Sigmoid colon (tissue), 7 donors: Measurements from ENCODE around the gene SIRT1. TPM values are rescaled to one million over a fixed set of nuclear protein-coding genes. Genes with fewer than 3 reads are reported as not detected.
"Not testable (repeated sequence)": the region's sequence is repeated elsewhere in the genome, so short reads cannot be mapped to it uniquely, and the experiment has no call there.

Source experiments
- DNase-seq: peaks from one replicate; pipeline ENCODE4 v3.0.0-alpha.2; 2019
- H3K27ac ChIP-seq, 4 donors: fragments of 200-600 bp; sonication (generic); one replicate each; pipeline ENCODE4 v1.5.1; 2016 to 2019; ENCODE audit warnings: mild to moderate bottlenecking in 1 of 4
- H3K27me3 ChIP-seq, 3 donors: fragments of 200-600 bp; sonication (generic); one replicate each; pipeline ENCODE4 v1.5.1; 2019; ENCODE audit warnings: mild to moderate bottlenecking in 1 of 3
- H3K36me3 ChIP-seq, 4 donors: fragments of 200-600 bp; sonication (generic); one replicate each; pipeline ENCODE4 v1.5.1; 2016 to 2019
- H3K4me1 ChIP-seq, 4 donors: fragments of 200-600 bp; sonication (generic); one replicate each; pipeline ENCODE4 v1.5.1; 2017 to 2019
- H3K4me3 ChIP-seq, 4 donors: fragments of 200-600 bp; sonication (generic); one replicate each; pipeline ENCODE4 v1.5.1; 2017 to 2019; ENCODE audit warnings: mild to moderate bottlenecking in 2 of 4, moderate library complexity in 1 of 4
- H3K9me3 ChIP-seq, 4 donors: fragments of 200-600 bp in 3 of 4; sonication (generic) in 3 of 4; one replicate each; pipeline versions ENCODE4 v1.5.1 to v1.6.1; 2013 to 2019
- EP300 ChIP-seq, 4 donors: sonication (generic); formaldehyde crosslinking; IDR thresholded peaks; one replicate each; pipeline ENCODE4 v1.6.1; 2017; ENCODE audit warnings: antibody characterized with exemption in 4 of 4
- POLR2A ChIP-seq, 2 donors: fragments of 450-650 bp; IDR thresholded peaks; one replicate each; pipeline ENCODE4 v1.6.1; 2016; ENCODE audit warnings: antibody characterized with exemption in 2 of 2, mild to moderate bottlenecking in 2 of 2, moderate library complexity in 2 of 2
- POLR2AphosphoS5 ChIP-seq, 4 donors: sonication (generic); formaldehyde crosslinking; IDR thresholded peaks; one replicate each; pipeline ENCODE4 v1.6.1; 2017; ENCODE audit warnings: antibody characterized with exemption in 4 of 4
- WGBS, 2 donors: extraction: QIAGEN DNeasy Blood & Tissue Kit; methylation state at CpG; one replicate each; pipeline ENCODE4 v1.1.7; 2013; 5-methylcytosine and 5-hydroxymethylcytosine counted together
- intact Hi-C: fragments of 100-400 bp; cut with DNase I; formaldehyde crosslinking; loops from one replicate; pipeline ENCODE4 v1.15.1; 2023
- polyA plus RNA-seq, 3 donors: library from polyadenylated mRNA; stranded (reverse); fragments of 200-250 nt; gene quantifications; one replicate each; pipeline ENCODE4 v1.2.3, GENCODE V29; 2013
- total RNA-seq, 4 donors: library from RNA; depleted of rRNA; stranded (reverse); fragments of >200 nt; gene quantifications; one replicate each; pipeline ENCODE4 v1.1.0, GENCODE V29; 2016
- TF ChIP-seq, protein P1 (sequence below), 4 experiments: fragments of 450-650 bp in 3 of 4; fragments of 200-600 bp in 1 of 4; IDR thresholded peaks; one replicate each; pipeline ENCODE4 v1.5.1; 2016 to 2019; ENCODE audit warnings: antibody characterized with exemption in 4 of 4, mild to moderate bottlenecking in 3 of 4, moderate library complexity in 2 of 4
- donor health status: healthy with polysubstance abuse.
- donor health status: Bipolar disorder and iron deficiency.
- donor health status: healthy.

SIRT1 gene
- total and polyA plus RNA-seq, 7 donors, result 11.1 to 38.2 (median 22.4) TPM

- no peaks in the 10 kb centered on the region for H3K4me1 ChIP-seq
- intact Hi-C loops, result no loop called here
Measured at GRCh38 chr10:67869996-67870395, 14.5 kb upstream of the SIRT1 start.

GRCh38 chr10:67875340-67876238 lies 8.9 kb upstream of the SIRT1 start:
- DNase-seq, result no peak
- Histone ChIP-seq H3K27ac (no peak overlapping the region), H3K4me1 (no peaks in the 10 kb centered on the region), H3K4me3 (no peak overlapping the region), H3K27me3 (no peaks in the 10 kb centered on the region), H3K36me3 (no peaks in the 10 kb centered on the region), H3K9me3 (no peaks in the 10 kb centered on the region)
- TF ChIP-seq POLR2A (IDR thresholded peaks at IDR 0.05), result no peak
- TF ChIP-seq, protein P1, sequence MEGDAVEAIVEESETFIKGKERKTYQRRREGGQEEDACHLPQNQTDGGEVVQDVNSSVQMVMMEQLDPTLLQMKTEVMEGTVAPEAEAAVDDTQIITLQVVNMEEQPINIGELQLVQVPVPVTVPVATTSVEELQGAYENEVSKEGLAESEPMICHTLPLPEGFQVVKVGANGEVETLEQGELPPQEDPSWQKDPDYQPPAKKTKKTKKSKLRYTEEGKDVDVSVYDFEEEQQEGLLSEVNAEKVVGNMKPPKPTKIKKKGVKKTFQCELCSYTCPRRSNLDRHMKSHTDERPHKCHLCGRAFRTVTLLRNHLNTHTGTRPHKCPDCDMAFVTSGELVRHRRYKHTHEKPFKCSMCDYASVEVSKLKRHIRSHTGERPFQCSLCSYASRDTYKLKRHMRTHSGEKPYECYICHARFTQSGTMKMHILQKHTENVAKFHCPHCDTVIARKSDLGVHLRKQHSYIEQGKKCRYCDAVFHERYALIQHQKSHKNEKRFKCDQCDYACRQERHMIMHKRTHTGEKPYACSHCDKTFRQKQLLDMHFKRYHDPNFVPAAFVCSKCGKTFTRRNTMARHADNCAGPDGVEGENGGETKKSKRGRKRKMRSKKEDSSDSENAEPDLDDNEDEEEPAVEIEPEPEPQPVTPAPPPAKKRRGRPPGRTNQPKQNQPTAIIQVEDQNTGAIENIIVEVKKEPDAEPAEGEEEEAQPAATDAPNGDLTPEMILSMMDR (IDR thresholded peaks at IDR 0.05), result no peak
- no peak for TF ChIP-seq POLR2AphosphoS5 (IDR thresholded peaks at IDR 0.05)
- TF ChIP-seq EP300 (IDR thresholded peaks at IDR 0.05), result no peak
- intact Hi-C loops, result no loop called here
- 59 to 77% methylated on average over 3 of the region's 3 CpGs for WGBS, 2 donors

More at GRCh38 chr10:67869996-67870395, 14.5 kb upstream of the SIRT1 start:
- H3K36me3 ChIP-seq, result no peaks in the 10 kb centered on the region
- DNase-seq, result no peak
- 95 to 97% methylated on average over 6 of the region's 6 CpGs for WGBS, 2 donors
- no peak for TF ChIP-seq EP300 (IDR thresholded peaks at IDR 0.05)
- TF ChIP-seq POLR2AphosphoS5 (IDR thresholded peaks at IDR 0.05), result no peak
- TF ChIP-seq POLR2A (IDR thresholded peaks at IDR 0.05), result no peak
- H3K4me3 ChIP-seq, result no peak overlapping the region
- no peaks in the 10 kb centered on the region for H3K9me3 ChIP-seq
- no peaks in the 10 kb centered on the region for H3K27me3 ChIP-seq
- no peak overlapping the region for H3K27ac ChIP-seq

GRCh38 chr10:67877421-67877820 lies 7.0 kb upstream of the SIRT1 start:
- H3K27ac ChIP-seq, H3K4me3 ChIP-seq, intact Hi-C loops, H3K9me3 ChIP-seq, H3K36me3 ChIP-seq, H3K4me1 ChIP-seq, H3K27me3 ChIP-seq, DNase-seq: not testable (repeated sequence)
- 96 to 97% methylated on average over 11 of the region's 11 CpGs for WGBS, 2 donors

GRCh38 chr10:67878133-67878532 lies 6.3 kb upstream of the SIRT1 start:
- Histone ChIP-seq H3K9me3 (no peaks in the 10 kb centered on the region), H3K27me3 (no peaks in the 10 kb centered on the region), H3K4me1 (no peaks in the 10 kb centered on the region), H3K4me3 (no peak overlapping the region), H3K27ac (no peak overlapping the region), H3K36me3 (no peaks in the 10 kb centered on the region)
- TF ChIP-seq POLR2AphosphoS5 (IDR thresholded peaks at IDR 0.05) (no peak), EP300 (IDR thresholded peaks at IDR 0.05) (no peak)
- no peak for DNase-seq
- intact Hi-C loops, result no loop called here
- 93 to 94% methylated on average over 7 of the region's 7 CpGs for WGBS, 2 donors

- Histone ChIP-seq H3K9me3 (no peaks in the 10 kb centered on the region), H3K36me3 (peaks cover 0 to 22% (median 4%) of the 10 kb centered on the region in 4 donors), H3K4me3 (peak overlapping the region; percentile 61 to 86 (median 66)), H3K4me1 (peaks cover 0 to 33% (median 10%) of the 10 kb centered on the region in 4 donors), H3K27ac (peak overlapping the region; percentile 85 to 98 (median 94)), H3K27me3 (no peaks in the 10 kb centered on the region)
- TF ChIP-seq EP300 (IDR thresholded peaks at IDR 0.05) (no peak), POLR2A (IDR thresholded peaks at IDR 0.05) (no peak), POLR2AphosphoS5 (IDR thresholded peaks at IDR 0.05) (no peak)
- TF ChIP-seq, protein P1 (IDR thresholded peaks at IDR 0.05), result no peak
- 17 to 28% methylated on average over 13 of the region's 13 CpGs for WGBS, 2 donors
- intact Hi-C loops, result loop anchor here (2.0 kb wide), 2 partner anchors 35 to 191 kb away; partner anchors contain the start of gene HERC4
- DNase-seq, result no peak
Measured at GRCh38 chr10:67883710-67884312, 645 bp upstream of the SIRT1 start.
